Measurements from ENCODE around the gene PDLIM1.

DNA sequence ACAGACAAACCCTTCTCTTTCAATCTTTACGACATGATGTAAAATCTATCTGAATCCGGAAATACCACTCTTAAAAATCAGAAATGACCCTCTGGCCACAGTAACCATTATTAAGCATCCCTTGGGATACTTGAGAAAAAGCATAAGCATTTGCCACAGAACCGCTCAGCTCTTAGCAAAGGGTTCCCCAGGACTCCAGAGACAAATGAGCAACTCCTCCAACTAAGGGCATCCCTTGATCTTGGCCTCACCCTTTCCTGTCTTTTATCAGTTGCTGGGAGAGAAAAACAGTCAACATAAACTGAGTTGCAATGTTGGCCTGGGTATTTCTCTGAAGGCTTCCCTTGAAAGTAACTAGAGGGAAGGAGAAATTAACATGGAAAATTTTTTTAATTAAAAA lies 3.5 kb downstream of the PDLIM1 start:
- TF ChIP-seq, protein P1, sequence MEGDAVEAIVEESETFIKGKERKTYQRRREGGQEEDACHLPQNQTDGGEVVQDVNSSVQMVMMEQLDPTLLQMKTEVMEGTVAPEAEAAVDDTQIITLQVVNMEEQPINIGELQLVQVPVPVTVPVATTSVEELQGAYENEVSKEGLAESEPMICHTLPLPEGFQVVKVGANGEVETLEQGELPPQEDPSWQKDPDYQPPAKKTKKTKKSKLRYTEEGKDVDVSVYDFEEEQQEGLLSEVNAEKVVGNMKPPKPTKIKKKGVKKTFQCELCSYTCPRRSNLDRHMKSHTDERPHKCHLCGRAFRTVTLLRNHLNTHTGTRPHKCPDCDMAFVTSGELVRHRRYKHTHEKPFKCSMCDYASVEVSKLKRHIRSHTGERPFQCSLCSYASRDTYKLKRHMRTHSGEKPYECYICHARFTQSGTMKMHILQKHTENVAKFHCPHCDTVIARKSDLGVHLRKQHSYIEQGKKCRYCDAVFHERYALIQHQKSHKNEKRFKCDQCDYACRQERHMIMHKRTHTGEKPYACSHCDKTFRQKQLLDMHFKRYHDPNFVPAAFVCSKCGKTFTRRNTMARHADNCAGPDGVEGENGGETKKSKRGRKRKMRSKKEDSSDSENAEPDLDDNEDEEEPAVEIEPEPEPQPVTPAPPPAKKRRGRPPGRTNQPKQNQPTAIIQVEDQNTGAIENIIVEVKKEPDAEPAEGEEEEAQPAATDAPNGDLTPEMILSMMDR (conservative IDR thresholded peaks at IDR 0.05; ENCODE audit: low read length): no peak
- no peak for TF ChIP-seq EZH2phosphoT487 (IDR thresholded peaks at IDR 0.05; ENCODE audit: borderline replicate concordance)
